Ureter (tissue), 1 donor: ENCODE data around the gene CMTM4. TPM values are rescaled to one million over a fixed set of nuclear protein-coding genes. Genes with fewer than 3 reads are reported as not detected.
"Not testable (repeated sequence)": the region's sequence is repeated elsewhere in the genome, so short reads cannot be mapped to it uniquely, and the experiment has no call there.

Source experiments
- DNase-seq: peaks from one replicate; pipeline ENCODE4 v3.0.0-alpha.2; 2020; ENCODE audit warnings: low spot score
- total RNA-seq: library from RNA; stranded (reverse); gene quantifications from one replicate; pipeline ENCODE4 v1.2.4, GENCODE V29; 2023
- donor health status: DM: yes; HTN: yes; CAD: no.

The CMTM4 gene
- total RNA-seq, 1 donor from 2014 or later = 31.6 TPM

DNA sequence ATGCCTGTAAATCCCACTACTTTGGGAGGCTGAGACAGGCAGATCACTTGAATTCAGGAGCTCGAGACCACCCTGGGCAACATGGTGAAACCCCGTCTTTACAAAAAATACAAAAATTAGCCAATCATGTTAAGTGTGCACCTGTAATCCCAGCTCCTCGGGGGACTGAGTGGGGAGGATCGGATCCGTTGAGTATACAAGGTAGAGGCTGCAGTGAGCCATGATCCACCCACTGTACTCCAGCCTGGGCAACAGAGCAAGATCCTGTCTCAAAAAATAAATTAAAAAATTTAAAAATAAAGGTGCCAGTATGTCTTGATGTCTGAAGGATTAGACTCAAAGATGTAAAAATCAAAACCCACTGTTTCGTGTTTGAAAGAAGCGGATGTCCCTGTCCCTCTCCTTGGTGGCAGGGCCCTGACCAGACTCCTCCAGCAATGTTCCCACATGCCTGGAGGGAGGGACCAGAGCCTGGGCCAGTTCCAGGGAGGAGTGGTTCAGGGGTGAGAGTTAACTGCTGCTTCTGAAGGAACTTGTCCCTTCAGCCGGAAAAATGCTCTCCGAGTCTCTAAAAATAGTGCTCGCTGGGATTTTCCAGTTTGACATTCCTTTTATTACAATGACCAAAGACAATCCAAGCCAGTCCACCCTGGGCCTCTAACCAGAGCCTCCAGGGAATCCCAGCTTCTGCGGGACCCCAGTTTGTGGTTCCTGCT lies 9.4 kb upstream of the CMTM4 start:
- DNase-seq = peak; percentile 79

DNA sequence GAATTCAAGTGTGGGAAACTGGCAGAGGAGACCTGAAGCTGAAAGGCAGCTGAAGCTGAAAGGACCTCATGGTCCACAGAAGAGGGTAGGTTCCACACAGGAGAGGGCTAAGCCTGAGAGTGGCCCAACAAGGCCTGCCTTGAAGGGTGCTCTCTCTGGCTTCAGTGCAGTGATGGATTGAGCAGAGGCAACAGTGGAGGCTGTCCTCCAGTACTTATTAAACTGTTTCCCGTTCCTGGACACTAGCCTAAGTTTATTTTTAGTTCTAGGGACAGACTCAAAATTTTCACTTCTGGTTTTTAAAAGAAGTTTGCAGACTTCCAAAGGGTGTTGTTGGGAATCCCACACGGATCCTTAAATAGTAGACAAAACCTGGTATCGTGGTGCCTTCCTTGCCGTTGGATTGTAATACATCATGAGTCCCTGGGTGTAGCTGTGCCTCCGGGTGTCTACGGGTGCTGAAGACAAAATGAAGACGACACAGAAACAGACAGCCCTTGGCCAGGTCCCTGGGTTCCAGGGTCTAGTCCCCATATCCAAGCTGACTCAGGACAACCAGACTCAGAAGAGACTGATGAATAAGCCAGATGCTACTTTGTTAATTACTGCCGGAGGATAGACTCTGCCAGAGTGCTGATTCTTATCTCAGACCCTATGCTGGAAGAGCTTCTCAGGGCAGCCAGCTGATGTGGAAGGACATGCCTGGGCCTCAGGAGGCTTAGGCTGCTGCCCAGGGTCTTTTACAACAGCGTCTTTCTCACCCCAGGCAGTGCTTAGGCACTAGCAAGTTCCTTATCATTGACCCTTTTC lies 7.1 kb upstream of the CMTM4 start:
- DNase-seq = no peak

DNA sequence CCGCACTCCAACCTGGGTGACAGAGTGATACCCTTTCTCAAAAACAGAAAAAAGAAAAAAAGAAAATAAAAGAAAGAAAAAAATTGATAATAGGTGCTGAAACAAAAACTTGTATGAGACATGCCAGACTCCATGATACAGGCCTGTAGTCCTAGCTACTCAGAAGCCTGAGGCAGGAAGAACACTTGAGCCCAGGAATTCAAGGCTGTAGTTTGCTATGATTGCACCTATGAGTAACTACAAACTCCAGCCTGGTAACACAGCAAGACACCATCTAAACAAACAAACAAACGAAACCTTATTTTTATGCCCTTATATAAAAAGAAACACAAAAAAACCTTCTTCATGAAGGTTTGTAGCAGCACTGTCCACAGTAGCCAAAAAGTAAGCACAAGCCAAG lies 5.0 kb upstream of the CMTM4 start:
- DNase-seq = no peak

DNA sequence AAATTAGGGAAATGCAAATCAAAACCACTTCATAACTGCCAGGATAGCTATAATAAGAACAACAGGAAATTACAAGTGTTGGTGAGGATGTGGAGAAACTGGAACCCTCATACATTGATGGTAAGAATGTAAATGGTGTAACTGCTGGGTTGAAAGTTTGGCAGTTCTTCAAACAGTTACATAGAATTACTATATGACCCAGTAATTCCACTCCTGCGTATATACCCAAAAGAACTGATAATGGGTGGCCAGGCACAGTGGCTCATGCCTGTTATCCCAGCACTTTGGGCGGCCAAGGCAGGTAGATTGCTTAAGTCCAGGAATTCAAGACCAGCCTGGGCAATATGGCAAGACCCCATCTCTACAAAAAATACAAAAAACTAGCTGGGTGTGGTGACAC lies 4.5 kb upstream of the CMTM4 start:
- DNase-seq = no peak

DNA sequence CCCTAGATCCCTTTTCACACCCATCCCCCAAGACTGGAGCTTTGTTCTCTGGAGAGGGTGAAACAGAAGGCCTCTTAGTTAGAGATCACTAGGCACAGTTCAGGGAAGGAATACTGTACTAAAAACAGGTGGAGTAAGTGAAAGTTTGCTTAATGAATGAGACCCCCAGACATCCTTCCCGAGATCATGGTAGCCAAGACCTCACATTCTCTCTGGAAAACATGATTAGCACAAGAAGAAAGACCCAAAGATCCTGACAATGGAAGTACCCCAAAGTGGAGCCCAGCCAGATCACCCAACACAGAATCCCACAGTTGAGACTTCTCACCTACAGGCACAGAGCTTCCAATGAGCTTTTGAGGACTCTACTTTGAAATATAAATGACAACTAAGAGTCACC lies 3.4 kb upstream of the CMTM4 start:
- DNase-seq = no peak

DNA sequence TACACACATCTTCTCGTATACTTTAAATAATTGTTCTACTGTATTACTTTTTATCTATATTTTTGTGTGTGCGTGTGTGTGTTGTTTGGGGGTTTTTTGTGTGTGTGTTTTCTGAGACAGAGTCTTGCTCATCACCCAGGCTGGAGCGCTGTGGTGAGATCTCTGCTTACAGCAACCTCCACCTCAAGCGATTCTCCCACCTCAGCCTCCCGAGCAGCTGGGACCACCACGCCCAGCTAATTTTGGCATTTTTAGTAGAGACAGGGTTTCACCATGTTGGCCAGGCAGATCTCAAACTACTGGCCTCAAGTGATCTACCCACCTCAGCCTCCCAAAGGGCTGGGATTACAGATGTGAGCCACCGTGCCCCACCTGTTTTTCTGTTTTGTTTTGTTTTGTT lies 1.5 kb upstream of the CMTM4 start:
- DNase-seq = no peak

DNA sequence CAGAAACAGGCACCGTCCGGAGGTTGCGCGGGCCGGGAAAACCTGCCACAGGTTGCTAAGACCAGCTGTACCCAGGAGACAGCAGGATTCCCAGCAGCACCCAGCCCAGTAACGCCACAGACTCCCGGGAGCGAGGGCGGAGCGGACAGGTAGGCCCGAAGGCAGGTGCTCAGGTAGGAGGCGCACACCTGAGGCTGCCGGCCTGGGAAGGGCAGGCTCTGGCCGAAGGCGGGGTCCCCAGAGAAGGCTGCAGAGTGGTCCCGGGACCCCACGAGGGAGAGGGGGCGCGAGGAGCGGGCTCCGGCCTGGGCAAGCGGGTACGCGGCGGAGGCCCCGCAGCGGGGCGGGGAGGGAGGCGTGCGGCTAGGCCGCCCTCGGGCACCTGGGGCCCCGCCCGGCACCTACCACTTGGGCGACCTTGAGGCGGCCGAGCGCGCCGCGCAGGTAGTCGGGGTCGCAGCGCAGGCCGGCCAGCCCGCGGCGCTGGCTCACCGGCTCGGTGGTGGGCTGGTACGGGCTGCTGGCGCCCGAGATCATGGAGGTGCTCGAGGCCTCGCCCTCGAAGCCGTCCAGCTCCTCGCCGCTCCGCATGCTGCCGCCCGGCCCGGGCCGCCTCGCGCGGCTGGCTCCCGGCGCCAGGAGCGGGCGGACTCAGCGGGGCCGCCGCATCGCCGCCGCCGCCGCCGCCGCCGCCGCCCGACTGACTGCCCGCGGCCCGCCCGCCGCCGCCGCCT lies 441 bp downstream of the CMTM4 start:
- peak; percentile 59 for DNase-seq

DNA sequence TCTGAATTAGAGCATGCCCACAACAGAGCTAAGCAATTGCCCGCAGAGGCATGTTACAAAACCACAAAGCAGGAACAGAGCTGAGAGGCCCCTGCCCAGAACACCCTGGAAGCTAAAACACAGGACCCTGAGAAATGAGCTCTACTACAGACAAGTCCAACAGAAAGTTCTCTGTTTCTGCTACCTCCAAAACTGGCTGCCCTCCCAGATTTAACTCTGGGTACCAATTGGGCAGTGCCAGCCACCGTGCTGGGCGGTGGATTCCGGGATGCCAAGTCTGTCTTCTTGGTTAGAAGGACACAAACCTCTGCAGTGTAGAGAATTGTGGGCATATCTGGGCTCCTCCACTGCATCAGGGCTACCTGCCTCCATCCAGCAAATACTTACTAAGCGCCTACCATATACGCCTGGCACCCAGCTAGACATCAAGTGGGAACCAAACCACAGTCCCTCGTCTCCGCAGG lies 1.0 kb downstream of the CMTM4 start:
- DNase-seq = no peak

DNA sequence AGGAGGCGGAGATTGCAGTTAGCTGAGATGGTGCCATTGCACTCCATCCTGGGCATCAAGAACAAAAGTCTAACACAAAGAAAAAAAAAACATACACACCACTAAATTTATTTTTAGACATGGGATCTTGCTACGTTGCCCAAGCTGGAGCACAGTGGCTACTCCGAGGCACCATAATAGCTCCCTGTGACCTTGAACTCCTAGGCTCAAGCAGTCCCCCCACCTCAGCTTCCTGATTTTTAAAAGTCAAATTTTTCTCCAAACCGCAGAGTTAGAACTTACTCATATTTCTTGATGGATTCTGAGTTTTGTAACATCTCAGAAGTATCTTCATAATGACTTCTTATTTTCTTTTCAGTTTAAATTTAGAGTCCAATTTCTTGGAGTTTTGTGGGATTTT lies 3.4 kb downstream of the CMTM4 start:
- DNase-seq = no peak

DNA sequence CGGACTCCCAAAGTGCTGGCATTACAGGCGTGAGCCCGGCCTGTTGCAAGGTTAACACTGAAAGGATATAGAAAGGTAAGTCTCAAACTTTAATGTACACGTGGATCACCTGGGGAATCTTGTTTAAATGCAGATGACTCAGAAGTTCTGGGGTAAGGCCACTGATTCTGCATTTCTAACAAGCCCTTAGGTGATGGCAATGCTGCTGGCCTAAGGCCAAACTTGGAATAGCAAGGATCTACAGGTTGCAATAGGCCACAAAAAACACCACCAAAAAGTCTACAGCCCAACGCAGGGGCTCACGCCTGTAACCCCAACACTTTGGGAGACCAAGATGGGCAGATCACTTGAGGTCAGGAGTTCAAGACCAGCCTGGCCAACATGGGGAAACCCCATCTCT lies 4.2 kb downstream of the CMTM4 start:
- no peak for DNase-seq

DNA sequence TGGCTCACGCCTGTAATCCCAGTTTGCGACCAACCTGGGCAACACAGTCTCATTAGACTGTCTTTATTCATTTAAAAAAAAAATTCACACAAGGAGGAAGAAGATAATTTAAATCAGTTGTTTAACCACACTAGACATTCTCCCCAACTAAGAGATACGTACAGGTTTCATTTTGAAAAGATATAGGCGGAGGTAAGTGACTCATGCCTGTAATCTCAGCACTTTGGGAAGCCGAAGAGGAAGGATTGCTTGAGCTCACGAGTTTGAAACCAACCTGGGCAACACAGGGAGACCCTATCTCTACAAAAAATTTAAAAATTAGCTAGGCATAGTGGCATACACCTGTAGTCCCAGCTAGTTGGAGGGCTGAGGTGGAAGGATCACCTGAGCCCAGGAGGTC lies 5.3 kb downstream of the CMTM4 start:
- no peak for DNase-seq

DNA sequence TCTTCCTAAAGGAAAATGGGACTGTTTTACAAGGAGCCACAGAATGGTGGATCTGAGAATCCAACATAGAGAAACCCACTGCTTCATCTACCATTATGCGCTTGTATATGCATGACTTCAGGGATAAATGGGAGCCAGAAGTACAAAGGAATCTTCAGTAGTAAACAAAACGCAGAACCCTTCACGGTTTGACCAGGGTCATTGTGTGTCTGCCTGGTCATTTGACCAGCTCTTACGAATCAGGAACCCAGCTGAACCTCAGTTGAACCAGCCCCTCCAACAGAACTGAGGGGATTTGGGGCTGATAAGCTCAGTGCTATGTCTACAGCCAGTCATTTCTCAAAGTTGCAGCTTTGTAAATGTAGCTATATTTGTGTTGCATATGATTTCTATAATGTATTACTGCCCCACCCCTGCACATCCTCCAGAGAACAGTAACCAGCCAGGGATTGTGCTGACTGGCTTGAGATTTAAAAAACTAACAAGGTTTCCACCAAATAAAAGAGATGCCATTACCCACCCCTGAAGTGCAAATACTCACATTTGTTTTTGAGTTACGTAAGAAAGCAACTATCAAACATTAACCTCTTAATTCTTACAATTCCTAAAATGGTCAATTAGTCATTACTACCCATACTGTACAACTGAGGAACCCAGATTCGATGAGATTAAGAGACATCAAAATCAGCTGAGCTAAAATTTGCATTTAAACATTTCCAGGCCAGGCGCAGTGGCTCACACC lies 6.3 kb downstream of the CMTM4 start:
- no peak for DNase-seq

DNA sequence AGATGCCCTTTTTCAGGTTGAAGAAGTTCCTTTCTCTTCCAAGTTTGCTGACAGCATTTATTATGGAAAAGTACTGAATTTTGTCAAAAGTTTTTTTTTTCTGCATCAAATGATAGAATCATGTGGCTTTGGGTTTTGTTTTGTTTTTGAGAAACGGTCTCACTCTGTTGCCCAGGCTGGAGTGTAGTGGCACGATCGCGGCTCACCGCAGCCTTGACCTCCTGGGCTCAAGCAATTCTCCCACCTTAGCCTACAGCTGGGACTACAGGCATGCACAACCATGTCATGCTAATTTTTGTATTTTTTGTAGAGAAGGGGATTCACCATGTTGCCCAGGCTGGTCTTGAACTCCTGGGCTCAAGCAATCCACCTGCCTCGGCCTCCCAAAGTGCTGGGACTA lies 7.3 kb downstream of the CMTM4 start:
- DNase-seq = no peak

DNA sequence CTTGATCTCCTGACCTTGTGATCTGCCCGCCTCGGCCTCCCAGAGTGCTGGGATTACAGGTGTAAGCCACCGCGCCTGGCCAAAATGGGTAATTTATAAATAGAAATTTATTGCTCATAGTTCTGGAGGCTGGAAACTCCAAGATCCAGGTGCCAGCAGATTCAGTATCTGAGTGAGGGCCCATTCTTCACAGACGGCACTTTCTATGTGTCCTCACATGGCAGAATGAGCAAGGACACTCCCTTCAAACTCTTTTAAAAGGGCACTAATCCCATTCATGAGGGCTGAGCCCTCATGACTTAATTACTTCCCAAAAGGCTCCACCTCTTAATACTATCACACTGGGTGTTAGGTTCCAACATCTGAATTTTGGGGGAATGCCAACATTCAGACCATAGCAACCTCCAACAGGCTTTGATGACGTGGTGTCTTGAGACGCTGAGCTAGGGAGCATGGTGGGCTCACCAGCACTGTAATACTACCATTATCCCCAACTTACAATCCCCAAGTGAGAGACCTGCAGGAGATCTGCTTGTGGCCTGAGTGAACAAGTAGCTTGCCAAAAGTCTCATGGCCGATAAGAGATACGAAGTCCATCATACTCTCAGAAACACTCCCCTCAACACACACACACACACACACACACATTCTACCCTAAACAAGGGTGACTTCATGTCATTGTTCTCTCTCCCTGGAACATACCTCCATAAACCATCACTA lies 8.5 kb downstream of the CMTM4 start:
- no peak for DNase-seq

DNA sequence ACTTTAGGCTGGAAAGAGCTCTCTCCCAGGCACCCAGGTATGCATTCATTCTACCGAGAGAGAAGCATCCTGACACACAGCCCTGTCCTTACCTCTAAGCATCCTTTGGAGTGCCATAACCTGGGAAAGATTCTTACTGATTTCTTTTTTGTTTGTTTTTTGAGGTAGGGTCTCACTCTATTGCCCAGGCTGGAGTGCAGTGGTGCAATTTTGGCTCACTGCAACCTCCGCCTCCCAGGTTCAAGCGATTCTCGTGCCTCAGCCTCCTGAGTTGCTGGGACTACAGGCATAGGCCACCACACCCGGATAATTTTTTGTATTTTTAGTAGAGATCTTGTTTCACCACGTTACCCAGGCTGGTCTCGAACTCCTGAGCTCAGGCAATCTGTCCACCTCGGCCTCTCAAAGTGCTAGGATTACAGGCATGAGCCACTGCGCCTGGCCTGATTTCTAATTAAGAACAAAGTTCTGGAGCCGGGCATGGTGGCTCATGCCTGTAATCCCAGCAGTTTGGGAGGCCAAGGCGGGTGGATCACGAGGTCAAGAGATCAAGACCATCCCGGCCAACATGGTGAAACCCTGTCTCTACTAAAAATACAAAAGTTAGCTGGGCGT lies 10.9 kb downstream of the CMTM4 start:
- not testable (repeated sequence) for DNase-seq

DNA sequence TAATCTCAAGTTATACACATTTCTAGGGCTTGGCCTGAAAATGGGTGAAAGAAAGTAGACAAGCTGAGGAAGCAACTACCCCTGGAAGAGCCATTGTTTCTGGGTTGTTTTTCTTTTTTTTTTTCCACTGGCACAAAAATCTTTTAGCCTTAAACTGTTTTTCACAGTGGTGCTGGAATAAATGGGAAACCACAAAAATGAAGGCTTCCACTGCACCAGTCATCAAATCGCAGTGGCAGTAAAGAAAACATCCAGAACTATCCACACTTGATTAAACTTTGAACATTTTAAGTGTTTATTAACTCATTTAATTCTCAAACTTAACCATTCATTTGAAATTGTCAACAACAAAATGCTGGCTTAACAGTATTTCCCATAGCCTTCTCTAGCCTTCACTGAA lies 14.3 kb downstream of the CMTM4 start:
- no peak for DNase-seq

DNA sequence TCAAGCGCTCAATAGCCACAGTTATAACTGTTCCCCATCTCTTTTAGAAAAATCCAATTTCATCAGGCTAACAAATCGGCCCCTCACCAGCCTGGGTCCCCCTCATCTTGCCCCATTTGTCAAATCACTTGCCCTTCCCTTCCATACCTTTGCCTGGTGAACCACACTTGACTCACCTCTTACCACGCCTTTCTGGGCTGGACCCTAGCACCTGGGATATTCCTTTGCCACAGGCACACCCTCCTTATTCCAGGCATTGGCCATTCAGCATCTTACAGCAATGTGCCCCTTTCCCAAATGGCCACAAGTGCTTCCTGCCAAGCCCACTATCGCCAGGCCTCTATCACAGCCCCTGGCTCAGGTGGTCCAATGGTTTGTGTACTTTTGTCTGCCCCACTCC lies 14.9 kb downstream of the CMTM4 start:
- no peak for DNase-seq

DNA sequence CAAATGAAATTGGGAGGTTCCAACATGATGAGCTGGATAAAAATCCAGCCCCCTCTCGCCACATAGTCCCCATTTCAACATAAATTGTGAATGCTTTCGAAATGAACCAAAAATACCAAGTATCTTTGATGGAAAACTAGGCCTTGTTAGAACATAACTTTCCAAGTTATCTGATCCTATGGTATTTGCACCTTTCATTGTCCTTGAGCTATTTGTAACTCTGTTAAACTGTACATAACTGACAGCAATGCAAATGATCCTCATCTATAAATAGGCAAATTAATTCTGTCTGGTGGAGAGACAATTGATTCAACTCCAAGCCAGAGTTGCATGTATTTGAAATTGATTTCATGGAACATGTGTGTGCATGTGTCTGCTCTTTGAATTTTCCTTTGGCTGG lies 18.2 kb downstream of the CMTM4 start:
- DNase-seq = no peak

DNA sequence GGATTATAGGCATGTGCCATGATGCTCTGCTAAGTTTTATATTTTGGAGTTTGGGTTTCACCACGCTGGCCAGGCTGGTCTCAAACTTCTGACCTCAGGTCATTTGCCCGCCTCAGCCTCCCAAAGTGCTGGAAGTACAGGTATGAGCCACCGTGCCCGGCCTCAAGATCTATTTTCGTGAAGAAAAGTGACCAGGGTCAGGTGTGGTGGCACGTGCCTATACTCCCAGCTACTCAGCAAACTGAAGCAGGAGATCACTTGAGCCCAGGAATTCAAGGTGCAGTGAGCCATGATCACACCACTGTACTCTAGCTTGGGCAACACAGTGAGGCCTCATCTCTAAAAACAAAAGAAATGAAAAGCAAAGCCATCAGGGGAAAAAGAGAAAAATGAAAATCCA lies 18.7 kb downstream of the CMTM4 start:
- DNase-seq = no peak

DNA sequence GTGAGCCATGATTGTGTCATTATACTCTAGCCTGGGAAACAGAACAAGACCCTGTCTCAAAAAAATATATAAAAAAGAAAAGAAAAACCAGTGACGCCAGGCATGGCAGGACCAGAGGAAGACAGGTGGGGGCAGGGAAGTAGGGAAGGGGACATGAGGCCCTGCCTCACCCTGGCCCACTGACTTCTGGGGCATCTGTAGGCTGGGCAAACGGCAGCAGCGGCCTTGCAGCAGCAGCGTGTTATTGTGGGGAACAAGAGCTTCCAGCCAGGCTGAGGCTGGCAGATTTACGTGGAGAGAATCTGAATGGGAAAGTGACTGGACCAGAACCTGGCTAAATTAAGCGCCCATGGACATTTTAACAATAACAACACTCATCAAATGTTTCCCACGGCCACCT lies 19.4 kb downstream of the CMTM4 start:
- DNase-seq = no peak

DNA sequence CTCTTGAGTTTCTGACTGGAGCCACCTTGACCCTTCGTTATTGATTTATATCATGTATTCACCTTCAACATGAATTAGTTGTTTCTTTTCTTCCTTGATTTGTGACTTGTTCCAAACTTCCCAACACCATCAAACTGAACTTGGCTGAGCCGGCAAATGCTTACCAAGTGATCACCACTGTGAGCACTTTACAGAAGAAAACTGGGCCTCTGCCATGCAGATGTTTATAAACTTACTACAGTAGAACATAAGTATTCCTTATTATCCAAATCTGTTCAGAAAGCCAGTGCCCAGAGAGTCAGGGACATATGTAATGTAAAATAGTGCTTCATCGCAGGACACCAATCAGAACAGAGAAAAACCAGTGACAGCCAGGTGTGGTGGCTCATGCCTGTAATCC lies 19.9 kb downstream of the CMTM4 start:
- no peak for DNase-seq
